ENCODE results near the gene ITGB4.

GRCh38 chr17:75692976-75693375, 28.3 kb upstream of the ITGB4 start:
- TF ChIP-seq NFIC (IDR thresholded peaks at IDR 0.05) (no peak), TAF1 (IDR thresholded peaks at IDR 0.05; ENCODE audit: low read depth) (no peak), YY1 (IDR thresholded peaks at IDR 0.05; ENCODE audit: low read depth) (no peak), EP300 (IDR thresholded peaks at IDR 0.05; ENCODE audit: borderline replicate concordance) (no peak)

Measured in Ishikawa (cell line).